Vagina (tissue), 2 donors: ENCODE results near the gene FSTL4. TPM values are rescaled to one million over a fixed set of nuclear protein-coding genes. Genes with fewer than 3 reads are reported as not detected.

Source experiments
- DNase-seq, 2 donors: peaks; one replicate each; pipeline ENCODE4 v3.0.0-alpha.2; 2017; ENCODE audit errors: extremely low spot score in 2 of 2
- H3K27ac ChIP-seq: fragments of 200-600 bp; sonication (generic); one replicate; pipeline ENCODE4 v1.5.1; 2019
- H3K27me3 ChIP-seq: fragments of 200-600 bp; sonication (generic); one replicate; pipeline ENCODE4 v1.5.1; 2019
- H3K36me3 ChIP-seq, 2 donors: fragments of 200-600 bp; sonication (generic); one replicate each; pipeline ENCODE4 v1.5.1; 2017 to 2019
- H3K4me1 ChIP-seq: fragments of 200-600 bp; sonication (generic); one replicate; pipeline ENCODE4 v1.5.1; 2019
- H3K4me3 ChIP-seq, 2 donors: fragments of 200-600 bp; sonication (generic); 1 replicate in 1 of 2; 2 replicates in 1 of 2; pipeline ENCODE4 v1.5.1; 2016 to 2019
- H3K9me3 ChIP-seq: fragments of 200-600 bp; sonication (generic); one replicate; pipeline ENCODE4 v1.5.1; 2019
- CTCF ChIP-seq, 3 experiments: fragments of 450-650 bp in 2 of 3; fragments of 200-600 bp in 1 of 3; sonication (generic) in 1 of 3; IDR thresholded peaks; one replicate each; pipeline ENCODE4 v1.5.1; 2017 to 2019; ENCODE audit warnings: antibody characterized with exemption in 3 of 3, mild to moderate bottlenecking in 2 of 3, moderate library complexity in 2 of 3
- POLR2A ChIP-seq, 2 donors: fragments of 450-650 bp; IDR thresholded peaks; one replicate each; pipeline ENCODE4 v1.6.1; 2017; ENCODE audit warnings: antibody characterized with exemption in 2 of 2, mild to moderate bottlenecking in 2 of 2, moderate library complexity in 2 of 2
- POLR2AphosphoS5 ChIP-seq, 2 donors: sonication (generic); formaldehyde crosslinking; IDR thresholded peaks; one replicate each; pipeline ENCODE4 v1.9.0; 2017; ENCODE audit warnings: antibody characterized with exemption in 2 of 2, mild to moderate bottlenecking in 2 of 2, low read depth in 1 of 2; ENCODE audit not compliant: insufficient read depth in 1 of 2
- intact Hi-C: fragments of 100-400 bp; cut with DNase I; formaldehyde crosslinking; loops from one replicate; pipeline ENCODE4 v1.15.1; 2023
- total RNA-seq: library from RNA; depleted of rRNA; stranded (reverse); fragments of >200 nt; gene quantifications from one replicate; pipeline ENCODE4 v1.2.3, GENCODE V29; 2016

FSTL4 gene
- total RNA-seq, 1 donor from 2014 or later, result 3.7 TPM

- no peak overlapping the region for H3K27ac ChIP-seq
- peak; percentile 46 to 56 for DNase-seq
- H3K9me3 ChIP-seq, result no peaks in the 10 kb centered on the region
- H3K36me3 ChIP-seq, result no peaks in the 10 kb centered on the region
- H3K4me1 ChIP-seq, result no peaks in the 10 kb centered on the region
- no peaks in the 10 kb centered on the region for H3K27me3 ChIP-seq
- intact Hi-C loops, result no loop called here
- no peak for TF ChIP-seq POLR2A (IDR thresholded peaks at IDR 0.05)
- no peak for TF ChIP-seq POLR2AphosphoS5 (IDR thresholded peaks at IDR 0.05; ENCODE audit: insufficient read depth in 1 of 2, low read depth in 1 of 2)
- TF ChIP-seq CTCF (IDR thresholded peaks at IDR 0.05), result no peak
- no peak overlapping the region for H3K4me3 ChIP-seq
Measured at GRCh38 chr5:133520991-133521706, 91.2 kb downstream of the FSTL4 start.

- H3K9me3 ChIP-seq, result no peaks in the 10 kb centered on the region
- DNase-seq, result peak; percentile 11 to 49
Measured at GRCh38 chr5:133520062-133520461, 92.3 kb downstream of the FSTL4 start.

GRCh38 chr5:133519191-133519590 lies 93.2 kb downstream of the FSTL4 start:
- Histone ChIP-seq H3K27me3 (no peaks in the 10 kb centered on the region), H3K27ac (no peak overlapping the region), H3K4me3 (no peak overlapping the region), H3K36me3 (no peaks in the 10 kb centered on the region), H3K4me1 (no peaks in the 10 kb centered on the region), H3K9me3 (no peaks in the 10 kb centered on the region)
- intact Hi-C loops, result no loop called here
- TF ChIP-seq CTCF (IDR thresholded peaks at IDR 0.05) (no peak), POLR2A (IDR thresholded peaks at IDR 0.05) (no peak), POLR2AphosphoS5 (IDR thresholded peaks at IDR 0.05; ENCODE audit: insufficient read depth in 1 of 2, low read depth in 1 of 2) (no peak)
- DNase-seq, result peak; percentile 75 to 77

More at GRCh38 chr5:133520062-133520461, 92.3 kb downstream of the FSTL4 start:
- Histone ChIP-seq H3K27me3 (no peaks in the 10 kb centered on the region), H3K4me1 (no peaks in the 10 kb centered on the region), H3K4me3 (no peak overlapping the region), H3K27ac (no peak overlapping the region), H3K36me3 (no peaks in the 10 kb centered on the region)
- intact Hi-C loops, result no loop called here
- TF ChIP-seq POLR2A (IDR thresholded peaks at IDR 0.05) (no peak), CTCF (IDR thresholded peaks at IDR 0.05) (no peak), POLR2AphosphoS5 (IDR thresholded peaks at IDR 0.05; ENCODE audit: insufficient read depth in 1 of 2, low read depth in 1 of 2) (no peak)

- H3K36me3 ChIP-seq, result no peaks in the 10 kb centered on the region
- TF ChIP-seq POLR2A (IDR thresholded peaks at IDR 0.05) (no peak), POLR2AphosphoS5 (IDR thresholded peaks at IDR 0.05; ENCODE audit: insufficient read depth in 1 of 2, low read depth in 1 of 2) (no peak), CTCF (IDR thresholded peaks at IDR 0.05) (no peak)
- no peaks in the 10 kb centered on the region for H3K9me3 ChIP-seq
- DNase-seq, result no peak
- intact Hi-C loops, result no loop called here
- H3K4me1 ChIP-seq, result no peaks in the 10 kb centered on the region
- no peaks in the 10 kb centered on the region for H3K27me3 ChIP-seq
- H3K27ac ChIP-seq, result no peak overlapping the region
- no peak overlapping the region for H3K4me3 ChIP-seq
Measured at GRCh38 chr5:133514456-133514855, 97.9 kb downstream of the FSTL4 start.

- H3K27ac ChIP-seq, result no peak overlapping the region
- peak; percentile 6 to 25 for DNase-seq
- no peak overlapping the region for H3K4me3 ChIP-seq
- H3K4me1 ChIP-seq, result no peaks in the 10 kb centered on the region
- intact Hi-C loops, result no loop called here
- TF ChIP-seq CTCF (IDR thresholded peaks at IDR 0.05) (no peak), POLR2AphosphoS5 (IDR thresholded peaks at IDR 0.05; ENCODE audit: insufficient read depth in 1 of 2, low read depth in 1 of 2) (no peak), POLR2A (IDR thresholded peaks at IDR 0.05) (no peak)
- no peaks in the 10 kb centered on the region for H3K9me3 ChIP-seq
- H3K27me3 ChIP-seq, result no peaks in the 10 kb centered on the region
- H3K36me3 ChIP-seq, result no peaks in the 10 kb centered on the region
Measured at GRCh38 chr5:133512896-133513295, 99.4 kb downstream of the FSTL4 start.
